ENCODE measurements around the gene AZI2. TPM values are rescaled to one million over a fixed set of nuclear protein-coding genes. Genes with fewer than 3 reads are reported as not detected.

Gene AZI2
- total and polyA plus RNA-seq, 5 donors from 2014 or later, result 27.0 to 65.9 (median 60.7) TPM

- Mint-ChIP-seq H3K27ac (no peak overlapping the region), H3K36me3 (peaks cover 10% of the 10 kb centered on the region), H3K9me3 (no peaks in the 10 kb centered on the region), H3K4me3 (no peak overlapping the region), H3K4me1 (peaks cover 10 to 13% (median 11%) of the 10 kb centered on the region in 4 donors), H3K27me3 (no peaks in the 10 kb centered on the region)
- H3K27me3 ChIP-seq (ENCODE audit: control insufficient read depth, insufficient read depth, low read length), result no peaks in the 10 kb centered on the region
- no peak overlapping the region for H3K27ac ChIP-seq (ENCODE audit: insufficient read depth, low read length, poor library complexity, severe bottlenecking)
- H3K36me3 ChIP-seq (ENCODE audit: control insufficient read depth, insufficient read depth, low read length), result peaks cover 25% of the 10 kb centered on the region
- H3K4me1 ChIP-seq (ENCODE audit: control insufficient read depth, insufficient read depth, low read length, poor library complexity, severe bottlenecking), result peaks cover 12% of the 10 kb centered on the region
- no peak for DNase-seq
- no peaks in the 10 kb centered on the region for H3K9me3 ChIP-seq (ENCODE audit: control insufficient read depth in 2 of 2, low read length in 2 of 2)
- H3K4me3 ChIP-seq (ENCODE audit: low read depth, low read length), result no peak overlapping the region
- ATAC-seq (ENCODE audit: low read depth in 2 of 2), result no peak
These were observed 26.2 kb downstream of the AZI2 start for GRCh38 chr3:28322464-28322863.

DNA sequence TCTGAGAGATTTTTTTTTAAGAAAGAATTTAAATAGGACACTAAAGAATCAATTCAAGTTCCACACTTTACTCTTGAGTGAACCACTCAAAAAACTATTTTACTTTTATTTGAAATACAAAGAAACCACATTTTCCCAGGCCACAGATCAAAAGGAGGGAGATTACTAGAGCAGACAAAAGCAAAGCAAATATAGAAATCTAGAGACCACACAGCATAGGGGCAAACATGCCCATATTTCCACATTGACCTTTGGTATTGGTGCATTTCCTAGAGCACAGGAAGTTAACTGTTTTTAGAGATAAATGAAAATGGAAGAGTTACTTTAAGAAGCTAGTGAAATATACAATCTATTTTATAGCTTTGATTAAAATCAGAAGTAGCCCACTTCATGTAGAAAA, 27.6 kb downstream of the AZI2 start:
- Histone ChIP-seq H3K27me3 (ENCODE audit: control insufficient read depth, insufficient read depth, low read length) (no peaks in the 10 kb centered on the region), H3K27ac (ENCODE audit: insufficient read depth, low read length, poor library complexity, severe bottlenecking) (no peak overlapping the region), H3K36me3 (ENCODE audit: control insufficient read depth, insufficient read depth, low read length) (peaks cover 22% of the 10 kb centered on the region), H3K4me3 (ENCODE audit: low read depth, low read length) (no peak overlapping the region), H3K4me1 (ENCODE audit: control insufficient read depth, insufficient read depth, low read length, poor library complexity, severe bottlenecking) (no peaks in the 10 kb centered on the region), H3K9me3 (ENCODE audit: control insufficient read depth in 2 of 2, low read length in 2 of 2) (no peaks in the 10 kb centered on the region)
- Mint-ChIP-seq H3K9me3 (no peaks in the 10 kb centered on the region), H3K4me1 (peaks cover under 1 to 9% (median 6%) of the 10 kb centered on the region in 4 donors), H3K27me3 (no peaks in the 10 kb centered on the region), H3K27ac (no peak overlapping the region), H3K4me3 (no peak overlapping the region), H3K36me3 (peaks cover 10% of the 10 kb centered on the region)
- no peak for DNase-seq
- ATAC-seq (ENCODE audit: low read depth in 2 of 2), result no peak

DNA sequence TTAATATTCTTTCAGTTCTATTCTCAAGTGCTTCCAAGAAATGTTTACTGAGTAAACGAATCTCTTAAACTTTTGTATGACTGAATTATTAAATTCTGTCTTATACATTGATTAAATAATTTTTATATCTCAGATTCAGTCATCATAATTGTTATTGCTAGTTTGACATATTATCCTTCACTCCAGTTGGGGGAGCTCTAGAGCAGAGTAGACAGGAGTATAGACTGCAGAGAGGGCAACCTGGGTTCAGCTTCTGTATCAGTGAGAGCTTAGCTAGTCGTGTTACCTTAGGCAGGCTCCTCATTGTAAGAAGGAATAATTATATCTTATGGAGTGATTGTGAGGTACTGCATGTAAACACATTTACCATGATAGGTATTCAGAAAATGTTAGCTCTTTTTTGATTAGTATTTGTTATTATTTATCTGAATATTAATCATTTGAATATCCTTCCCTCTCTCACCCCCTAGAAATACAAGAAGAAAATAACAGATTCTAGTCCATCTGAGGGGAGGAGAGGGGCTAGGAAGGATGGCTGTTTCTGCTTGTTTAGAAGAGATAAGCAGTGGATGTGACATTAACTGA, 31.1 kb downstream of the AZI2 start:
- Histone ChIP-seq H3K27ac (ENCODE audit: insufficient read depth, low read length, poor library complexity, severe bottlenecking) (peak overlapping the region; percentile 19), H3K4me3 (ENCODE audit: low read depth, low read length) (no peak overlapping the region), H3K36me3 (ENCODE audit: control insufficient read depth, insufficient read depth, low read length) (peaks cover 6% of the 10 kb centered on the region), H3K9me3 (ENCODE audit: control insufficient read depth in 2 of 2, low read length in 2 of 2) (no peaks in the 10 kb centered on the region), H3K4me1 (ENCODE audit: control insufficient read depth, insufficient read depth, low read length, poor library complexity, severe bottlenecking) (no peaks in the 10 kb centered on the region), H3K27me3 (ENCODE audit: control insufficient read depth, insufficient read depth, low read length) (no peaks in the 10 kb centered on the region)
- peaks cover 0 to 11% (median 6%) of the 10 kb centered on the region in 4 donors for H3K4me1 Mint-ChIP-seq
- H3K27ac Mint-ChIP-seq, result no peak overlapping the region
- H3K4me3 Mint-ChIP-seq, result no peak overlapping the region
- no peaks in the 10 kb centered on the region for H3K9me3 Mint-ChIP-seq
- DNase-seq (peak; percentile 5 to 71 (median 47)), ATAC-seq (ENCODE audit: low read depth in 2 of 2) (peak; percentile 82 to 86)
- H3K36me3 Mint-ChIP-seq, result peaks cover 5% of the 10 kb centered on the region
- H3K27me3 Mint-ChIP-seq, result no peaks in the 10 kb centered on the region

DNA sequence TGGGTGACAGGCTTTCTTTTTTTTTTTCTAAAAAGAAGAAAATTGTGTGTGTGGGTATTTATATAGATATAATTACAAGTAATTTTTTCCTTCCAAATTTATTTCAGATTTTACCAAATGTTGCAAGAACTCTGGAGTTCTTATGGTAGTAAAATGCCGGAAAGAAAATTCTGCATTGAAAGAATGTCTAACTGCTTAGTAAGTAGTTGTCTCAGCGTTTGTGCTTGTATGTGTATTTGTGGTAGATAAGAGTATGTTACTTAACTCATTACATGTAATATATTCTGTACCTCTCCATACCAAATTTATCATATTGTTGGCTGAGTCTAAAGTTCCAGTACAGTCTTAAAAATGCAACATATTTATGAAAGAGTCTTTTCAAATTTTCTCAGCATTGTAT, 32.4 kb downstream of the AZI2 start:
- Mint-ChIP-seq H3K4me1 (peaks cover 0 to 8% (median 6%) of the 10 kb centered on the region in 4 donors), H3K4me3 (no peak overlapping the region), H3K27ac (no peak overlapping the region)

GRCh38 chr3:28315711-28316110, 32.9 kb downstream of the AZI2 start:
- Histone ChIP-seq H3K27ac (ENCODE audit: insufficient read depth, low read length, poor library complexity, severe bottlenecking) (no peak overlapping the region), H3K36me3 (ENCODE audit: control insufficient read depth, insufficient read depth, low read length) (peaks cover 6% of the 10 kb centered on the region), H3K27me3 (ENCODE audit: control insufficient read depth, insufficient read depth, low read length) (no peaks in the 10 kb centered on the region), H3K4me1 (ENCODE audit: control insufficient read depth, insufficient read depth, low read length, poor library complexity, severe bottlenecking) (no peaks in the 10 kb centered on the region), H3K9me3 (ENCODE audit: control insufficient read depth in 2 of 2, low read length in 2 of 2) (no peaks in the 10 kb centered on the region), H3K4me3 (ENCODE audit: low read depth, low read length) (no peak overlapping the region)
- Mint-ChIP-seq H3K36me3 (peaks cover 5% of the 10 kb centered on the region), H3K9me3 (no peaks in the 10 kb centered on the region), H3K27ac (peak overlapping the region in 1 of 3 donors; percentile 55), H3K27me3 (no peaks in the 10 kb centered on the region), H3K4me3 (no peak overlapping the region), H3K4me1 (peaks cover 0 to 3% (median 1%) of the 10 kb centered on the region in 4 donors)
- ATAC-seq (ENCODE audit: low read depth in 2 of 2), result no peak
- DNase-seq, result no peak

More for the DNA sequence above, 32.4 kb downstream of the AZI2 start:
- H3K27me3 ChIP-seq (ENCODE audit: control insufficient read depth, insufficient read depth, low read length), result no peaks in the 10 kb centered on the region
- no peaks in the 10 kb centered on the region for H3K27me3 Mint-ChIP-seq
- ATAC-seq (ENCODE audit: low read depth in 2 of 2), result no peak
- H3K9me3 Mint-ChIP-seq, result no peaks in the 10 kb centered on the region
- H3K36me3 ChIP-seq (ENCODE audit: control insufficient read depth, insufficient read depth, low read length), result peaks cover 6% of the 10 kb centered on the region
- peaks cover 5% of the 10 kb centered on the region for H3K36me3 Mint-ChIP-seq
- H3K27ac ChIP-seq (ENCODE audit: insufficient read depth, low read length, poor library complexity, severe bottlenecking), result no peak overlapping the region
- no peaks in the 10 kb centered on the region for H3K4me1 ChIP-seq (ENCODE audit: control insufficient read depth, insufficient read depth, low read length, poor library complexity, severe bottlenecking)
- H3K4me3 ChIP-seq (ENCODE audit: low read depth, low read length), result no peak overlapping the region
- no peaks in the 10 kb centered on the region for H3K9me3 ChIP-seq (ENCODE audit: control insufficient read depth in 2 of 2, low read length in 2 of 2)
- no peak for DNase-seq

- Histone ChIP-seq H3K27ac (ENCODE audit: insufficient read depth, low read length, poor library complexity, severe bottlenecking) (no peak overlapping the region), H3K9me3 (ENCODE audit: control insufficient read depth in 2 of 2, low read length in 2 of 2) (no peaks in the 10 kb centered on the region), H3K4me3 (ENCODE audit: low read depth, low read length) (no peak overlapping the region), H3K36me3 (ENCODE audit: control insufficient read depth, insufficient read depth, low read length) (no peaks in the 10 kb centered on the region), H3K27me3 (ENCODE audit: control insufficient read depth, insufficient read depth, low read length) (no peaks in the 10 kb centered on the region), H3K4me1 (ENCODE audit: control insufficient read depth, insufficient read depth, low read length, poor library complexity, severe bottlenecking) (no peaks in the 10 kb centered on the region)
- H3K27ac Mint-ChIP-seq, result peak overlapping the region in 2 of 3 donors; percentile 1 to 7
- peaks cover 0 to 16% (median 4%) of the 10 kb centered on the region in 4 donors for H3K4me1 Mint-ChIP-seq
- H3K9me3 Mint-ChIP-seq, result peaks cover 0 to 1% (median 0%) of the 10 kb centered on the region in 7 donors
- H3K36me3 Mint-ChIP-seq, result peaks cover 13% of the 10 kb centered on the region
- H3K4me3 Mint-ChIP-seq, result no peak overlapping the region
- DNase-seq (no peak), ATAC-seq (ENCODE audit: low read depth in 2 of 2) (no peak)
- no peaks in the 10 kb centered on the region for H3K27me3 Mint-ChIP-seq
These were observed 40.4 kb downstream of the AZI2 start for GRCh38 chr3:28308196-28308595.

DNA sequence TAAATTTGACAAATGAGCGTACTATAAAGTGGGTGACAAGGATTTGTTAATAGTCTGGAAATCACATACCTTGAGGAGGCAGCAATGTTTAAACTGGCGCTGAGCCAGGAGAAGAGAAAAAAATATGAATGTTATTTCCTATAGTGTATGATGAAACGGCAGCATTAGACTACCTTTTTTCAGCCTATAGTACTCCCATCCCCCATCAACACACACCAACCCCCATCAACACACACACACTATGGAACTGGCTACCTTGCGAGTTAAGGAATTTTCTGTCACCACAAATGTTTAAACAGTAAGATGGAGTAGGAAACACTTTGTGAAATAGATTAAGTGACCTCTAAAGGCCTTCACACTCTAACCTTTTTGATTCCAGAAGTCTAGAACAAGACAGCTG, 46.9 kb downstream of the AZI2 start:
- H3K4me1 Mint-ChIP-seq, result peaks cover 4 to 7% (median 5%) of the 10 kb centered on the region in 4 donors
- no peak overlapping the region for H3K27ac Mint-ChIP-seq
- H3K4me3 Mint-ChIP-seq, result no peak overlapping the region

DNA sequence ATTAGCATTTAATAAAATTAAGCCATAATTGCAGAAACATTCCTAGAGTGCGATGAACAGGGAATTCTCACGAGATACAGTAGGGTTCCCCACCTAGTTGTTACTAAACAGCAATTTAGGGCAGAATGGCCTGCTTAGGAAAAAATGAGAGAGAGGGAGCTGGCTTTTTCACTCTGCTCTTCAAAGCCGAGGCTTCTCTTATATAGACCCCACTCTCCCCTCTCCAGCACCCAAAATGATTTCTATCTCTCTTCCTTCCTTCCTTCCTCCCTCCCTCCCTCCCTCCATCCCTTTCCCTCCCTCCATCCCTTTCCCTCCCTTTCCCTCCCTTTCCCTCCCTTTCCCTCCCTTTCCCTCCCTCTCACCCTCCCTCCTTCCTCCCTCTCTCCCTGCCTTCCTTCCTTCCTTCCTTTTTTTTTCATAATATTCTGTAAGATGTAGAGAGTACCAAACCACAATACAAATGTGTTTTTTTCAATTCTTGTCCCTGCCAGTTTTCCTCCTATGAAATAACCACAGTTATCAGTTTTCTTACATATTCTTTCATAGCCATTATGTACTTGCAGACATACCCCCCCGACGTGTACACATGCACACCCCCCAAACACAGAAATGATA, 48.2 kb downstream of the AZI2 start:
- Histone ChIP-seq H3K27me3 (ENCODE audit: control insufficient read depth, insufficient read depth, low read length) (no peaks in the 10 kb centered on the region), H3K4me3 (ENCODE audit: low read depth, low read length) (no peak overlapping the region), H3K9me3 (ENCODE audit: control insufficient read depth in 2 of 2, low read length in 2 of 2) (no peaks in the 10 kb centered on the region), H3K4me1 (ENCODE audit: control insufficient read depth, insufficient read depth, low read length, poor library complexity, severe bottlenecking) (no peaks in the 10 kb centered on the region), H3K36me3 (ENCODE audit: control insufficient read depth, insufficient read depth, low read length) (no peaks in the 10 kb centered on the region), H3K27ac (ENCODE audit: insufficient read depth, low read length, poor library complexity, severe bottlenecking) (no peak overlapping the region)
- Mint-ChIP-seq H3K27me3 (no peaks in the 10 kb centered on the region), H3K4me1 (peaks cover 4 to 12% (median 9%) of the 10 kb centered on the region in 4 donors), H3K36me3 (peaks cover 4% of the 10 kb centered on the region), H3K9me3 (no peaks in the 10 kb centered on the region), H3K4me3 (no peak overlapping the region), H3K27ac (no peak overlapping the region)
- ATAC-seq (ENCODE audit: low read depth in 2 of 2), result no peak
- no peak for DNase-seq

More for the DNA sequence above, 46.9 kb downstream of the AZI2 start:
- ATAC-seq (ENCODE audit: low read depth in 2 of 2) (no peak), DNase-seq (no peak)
- no peak overlapping the region for H3K4me3 ChIP-seq (ENCODE audit: low read depth, low read length)
- H3K9me3 Mint-ChIP-seq, result peaks cover 0 to 1% (median 0%) of the 10 kb centered on the region in 7 donors
- peaks cover 8% of the 10 kb centered on the region for H3K36me3 Mint-ChIP-seq
- no peak overlapping the region for H3K27ac ChIP-seq (ENCODE audit: insufficient read depth, low read length, poor library complexity, severe bottlenecking)
- H3K9me3 ChIP-seq (ENCODE audit: control insufficient read depth in 2 of 2, low read length in 2 of 2), result no peaks in the 10 kb centered on the region
- no peaks in the 10 kb centered on the region for H3K27me3 ChIP-seq (ENCODE audit: control insufficient read depth, insufficient read depth, low read length)
- no peaks in the 10 kb centered on the region for H3K4me1 ChIP-seq (ENCODE audit: control insufficient read depth, insufficient read depth, low read length, poor library complexity, severe bottlenecking)
- H3K36me3 ChIP-seq (ENCODE audit: control insufficient read depth, insufficient read depth, low read length), result no peaks in the 10 kb centered on the region
- H3K27me3 Mint-ChIP-seq, result no peaks in the 10 kb centered on the region
